PC-3 (cell line): Measurements from ENCODE around the gene SPSB3. TPM values are rescaled to one million over a fixed set of nuclear protein-coding genes. Genes with fewer than 3 reads are reported as not detected.

Experiments
- ATAC-seq: fragments of 200-7000 bp; cut with Tn5 transposase; 2 replicates; pipeline ENCODE4 v1.9.1; 2020; ENCODE audit warnings: mild to moderate bottlenecking, moderate library complexity
- Bru-seq: library from RNA; stranded (reverse); fragments of 400-500 nt; gene quantifications from one replicate; lab custom pipeline; 2021; lab: Mats Ljungman, UMichigan
- BruChase-seq, 2 experiments: library from RNA; stranded (reverse); fragments of 400-500 nt; gene quantifications; one replicate each; lab custom pipeline; 2021; lab: Mats Ljungman, UMichigan
- BruUV-seq: library from RNA; stranded (reverse); fragments of 400-500 nt; replicated peaks from 2 replicates; lab custom pipeline; 2021; lab: Mats Ljungman, UMichigan
- CTCF ChIA-PET: fragments of 300-600 bp; sonication (Branson Sonifier 250); formaldehyde crosslinking; loops from one replicate; lab custom pipeline; 2022; ENCODE audit warnings: antibody characterized with exemption; lab: Charles Lee
- POLR2A ChIA-PET: fragments of 300-600 bp; sonication (Branson Sonifier 250); formaldehyde crosslinking; loops from one replicate; lab custom pipeline; 2022; ENCODE audit warnings: antibody characterized with exemption; ENCODE audit not compliant: unreplicated experiment; lab: Charles Lee
- DNase-seq: peaks from one replicate; pipeline ENCODE4 v3.0.0-alpha.2; 2015
- H2AFZ ChIP-seq: fragments of 300-600 bp; sonication (generic); 2 replicates; pipeline ENCODE4 v1.6.0; 2016; ENCODE audit warnings: antibody characterized with exemption, low read length
- H3F3A ChIP-seq: fragments of 300-600 bp; sonication (generic); one replicate; pipeline ENCODE4 v1.6.0; 2017; ENCODE audit warnings: antibody characterized with exemption, low read length, control low read depth, mild to moderate bottlenecking; ENCODE audit not compliant: unreplicated experiment
- H3K27ac ChIP-seq: fragments of 300-600 bp; sonication (generic); 2 replicates; pipeline ENCODE4 v1.5.1; 2016; ENCODE audit warnings: mild to moderate bottlenecking, low read length
- H3K27me3 ChIP-seq: fragments of 300-600 bp; sonication (generic); 2 replicates; pipeline ENCODE4 v1.6.1; 2016; ENCODE audit warnings: low read length, mixed read lengths
- H3K36me3 ChIP-seq: fragments of 300-600 bp; sonication (generic); 2 replicates; pipeline ENCODE4 v1.6.1; 2016; ENCODE audit warnings: low read depth, mixed run types, low read length, mixed read lengths
- H3K4me1 ChIP-seq: fragments of 300-600 bp; sonication (generic); 2 replicates; pipeline ENCODE4 v1.5.1; 2016; ENCODE audit warnings: low read length; ENCODE audit not compliant: insufficient read depth
- H3K4me2 ChIP-seq: fragments of 300-600 bp; sonication (generic); 2 replicates; pipeline ENCODE4 v1.6.0; 2016; ENCODE audit warnings: low read length
- H3K4me3 ChIP-seq: fragments of 300-600 bp; sonication (generic); 2 replicates; pipeline ENCODE4 v1.5.1; 2016; ENCODE audit warnings: mild to moderate bottlenecking, low read length, mixed read lengths
- H3K79me2 ChIP-seq: fragments of 300-600 bp; sonication (generic); 2 replicates; pipeline ENCODE4 v1.6.1; 2017; ENCODE audit warnings: low read length, mixed read lengths
- H3K9ac ChIP-seq: fragments of 300-600 bp; sonication (generic); 2 replicates; pipeline ENCODE4 v1.6.0; 2016; ENCODE audit warnings: mild to moderate bottlenecking, low read length
- H3K9me2 ChIP-seq: fragments of 300-600 bp; sonication (generic); replicated peaks from 2 replicates; pipeline ENCODE4 v1.6.1; 2016; ENCODE audit warnings: mixed run types, low read length, mixed read lengths
- H3K9me3 ChIP-seq: fragments of 300-600 bp; sonication (generic); 2 replicates; pipeline ENCODE4 v1.6.1; 2016; ENCODE audit warnings: low read length, mixed read lengths
- H4K20me1 ChIP-seq: fragments of 300-600 bp; sonication (generic); 2 replicates; pipeline ENCODE4 v1.6.1; 2016; ENCODE audit warnings: low read length, mixed read lengths
- CTCF ChIP-seq: fragments of 300-600 bp; sonication (generic); conservative IDR thresholded peaks from 2 replicates; pipeline ENCODE4 v1.5.1; 2017; ENCODE audit warnings: antibody characterized with exemption, low read depth, mild to moderate bottlenecking, low read length
- EZH2 ChIP-seq: fragments of 300-600 bp; sonication (generic); IDR thresholded peaks from one replicate; pipeline ENCODE4 v1.6.1; 2017; ENCODE audit warnings: antibody characterized with exemption, mild to moderate bottlenecking, low read length; ENCODE audit not compliant: unreplicated experiment
- EZH2phosphoT487 ChIP-seq: fragments of 300-600 bp; sonication (generic); IDR thresholded peaks from 2 replicates; pipeline ENCODE4 v1.6.1; 2018; ENCODE audit warnings: mild to moderate bottlenecking, antibody characterized with exemption, low read length, borderline replicate concordance
- intact Hi-C: fragments of 100-400 bp; cut with micrococcal nuclease; formaldehyde crosslinking; loops from 2 replicates; pipeline ENCODE4 v1.9.0; 2023
- long read RNA-seq: library from polyadenylated mRNA; unstranded; transcript quantifications from one replicate; pipeline ENCODE4 v2.0.0, GENCODE V29; 2021; ENCODE audit not compliant: unreplicated experiment
- total RNA-seq: library from RNA; depleted of rRNA; stranded (reverse); fragments of >200 nt; gene quantifications from 2 replicates; pipeline ENCODE4 v1.2.3, GENCODE V29; 2014; rRNA removed

The SPSB3 gene
- total RNA-seq: 27.4 and 30.4 TPM in 2 replicates
- Bru-seq, nascent RNA: percentile 58 among the genes with signal in this experiment
- percentile 66 among the genes with signal in this experiment for BruChase-seq, experiment 1, labeled RNA remaining after a 6-hour chase
- percentile 59 among the genes with signal in this experiment for BruChase-seq, experiment 2, labeled RNA remaining after a 2-hour chase
- long read RNA-seq, transcript SPSB3-201 (6 exons, 1,449 nt): minor isoform, 23 of 185 reads
- long read RNA-seq, transcript SPSB3-209 (6 exons, 1,628 nt): minor isoform, 24 of 185 reads
- long read RNA-seq, transcript SPSB3-208 (7 exons, 1,784 nt): major isoform, 83 of 185 reads
- long read RNA-seq, transcript SPSB3-202 (5 exons, 1,509 nt): minor isoform, 6 of 185 reads
- long read RNA-seq, partial matches to known transcripts: 11 of 185 reads
- long read RNA-seq, other reads (novel, unspliced or antisense): 33 of 185 reads

DNA sequence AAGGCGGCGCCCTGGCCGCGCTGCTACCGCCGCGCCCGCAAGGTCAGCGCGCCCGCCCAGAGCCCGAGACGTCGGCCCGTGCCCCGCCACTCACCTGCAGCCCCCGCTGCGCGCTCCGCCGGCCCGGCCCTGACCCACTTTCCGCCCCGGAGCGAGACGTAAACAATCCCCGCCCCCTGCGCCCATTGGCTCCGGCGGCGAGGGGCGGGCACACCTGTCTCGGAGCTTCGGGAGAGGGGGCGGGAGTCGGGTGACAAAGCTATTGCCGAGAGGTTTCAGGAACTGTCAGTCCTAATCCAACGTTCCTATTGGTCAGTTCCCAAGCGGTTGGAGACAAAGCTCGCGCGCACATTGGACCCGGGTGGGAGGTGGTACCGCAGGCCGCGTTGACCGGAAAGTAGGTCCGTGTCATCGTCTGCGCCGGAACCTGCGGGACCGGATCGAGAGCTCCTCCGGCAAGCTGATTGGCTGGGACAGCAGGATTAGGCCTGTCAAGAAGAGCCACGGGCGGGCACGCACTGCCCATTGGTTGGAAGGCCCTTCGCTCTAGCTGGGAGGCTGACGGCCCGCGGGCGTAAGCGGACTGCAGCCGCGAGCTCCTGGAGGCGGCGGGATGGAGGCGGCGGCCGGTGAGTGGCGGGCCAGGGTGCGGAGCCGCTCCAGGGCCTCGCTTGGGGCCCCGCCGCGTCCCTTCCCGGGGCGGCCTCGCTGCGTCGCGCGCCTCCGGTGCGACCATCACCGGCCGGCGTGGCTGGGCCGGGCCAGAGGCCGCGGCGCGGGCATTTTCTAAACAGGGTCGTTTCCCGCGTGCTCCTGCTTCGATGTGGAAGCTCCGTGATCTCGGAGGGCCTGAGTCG lies at the start of gene SPSB3, which contains the start of gene NUBP2:
TSS of gene SPSB3 (minus strand) at position 164 of the 857 bp plus-strand sequence. CDS start 1,088 bp downstream, outside the sequence.
TSS of gene NUBP2 (plus strand) at position 553 of the 857 bp plus-strand sequence. CDS start at position 614, 61 bp downstream.
- no peaks in the 10 kb centered on the region for H4K20me1 ChIP-seq
- peak within 1 kb of the TSS; percentile 93 for H3K4me2 ChIP-seq
- no peak within 1 kb of the TSS for H3K27ac ChIP-seq
- H2AFZ ChIP-seq: peak within 1 kb of the TSS; percentile 42; the same call in 1 of the 2 replicates
- H3K4me3 ChIP-seq: peak within 1 kb of the TSS; percentile 89
- ChIA-PET POLR2A (interaction anchor here (0.6 to 1.1 kb wide), 7 partner anchors 8 to 1237 kb away, joined by 3 to 26 read pairs (median 7); partner anchors contain the start of genes EME2, JPT2, MRPS34 and RPS2), CTCF (interaction anchor here (0.7 kb wide), 1 partner anchor 77 kb away, joined by 3 read pairs; the partner anchor contains the start of gene MAPK8IP3)
- intact Hi-C loops: no loop called here
- no TSS peak for BruUV-seq
- peak within 1 kb of the TSS; percentile 86 for H3K9ac ChIP-seq
- peaks cover 11% of the 10 kb centered on the region; the same call in 1 of the 2 replicates for H3K4me1 ChIP-seq
- DNase-seq (peak; percentile 98), ATAC-seq (peak; percentile 85)
- H3K27me3 ChIP-seq: no peaks in the 10 kb centered on the region
- H3K9me2 ChIP-seq: no peaks in the 10 kb centered on the region
- H3K79me2 ChIP-seq: peaks cover 49% of the 10 kb centered on the region
- TF ChIP-seq EZH2phosphoT487: no peak
- no peak for TF ChIP-seq EZH2
- no peak for TF ChIP-seq CTCF
- H3K9me3 ChIP-seq: no peaks in the 10 kb centered on the region
- no peaks in the 10 kb centered on the region for H3K36me3 ChIP-seq
- no peaks in the 10 kb centered on the region for H3F3A ChIP-seq

DNA sequence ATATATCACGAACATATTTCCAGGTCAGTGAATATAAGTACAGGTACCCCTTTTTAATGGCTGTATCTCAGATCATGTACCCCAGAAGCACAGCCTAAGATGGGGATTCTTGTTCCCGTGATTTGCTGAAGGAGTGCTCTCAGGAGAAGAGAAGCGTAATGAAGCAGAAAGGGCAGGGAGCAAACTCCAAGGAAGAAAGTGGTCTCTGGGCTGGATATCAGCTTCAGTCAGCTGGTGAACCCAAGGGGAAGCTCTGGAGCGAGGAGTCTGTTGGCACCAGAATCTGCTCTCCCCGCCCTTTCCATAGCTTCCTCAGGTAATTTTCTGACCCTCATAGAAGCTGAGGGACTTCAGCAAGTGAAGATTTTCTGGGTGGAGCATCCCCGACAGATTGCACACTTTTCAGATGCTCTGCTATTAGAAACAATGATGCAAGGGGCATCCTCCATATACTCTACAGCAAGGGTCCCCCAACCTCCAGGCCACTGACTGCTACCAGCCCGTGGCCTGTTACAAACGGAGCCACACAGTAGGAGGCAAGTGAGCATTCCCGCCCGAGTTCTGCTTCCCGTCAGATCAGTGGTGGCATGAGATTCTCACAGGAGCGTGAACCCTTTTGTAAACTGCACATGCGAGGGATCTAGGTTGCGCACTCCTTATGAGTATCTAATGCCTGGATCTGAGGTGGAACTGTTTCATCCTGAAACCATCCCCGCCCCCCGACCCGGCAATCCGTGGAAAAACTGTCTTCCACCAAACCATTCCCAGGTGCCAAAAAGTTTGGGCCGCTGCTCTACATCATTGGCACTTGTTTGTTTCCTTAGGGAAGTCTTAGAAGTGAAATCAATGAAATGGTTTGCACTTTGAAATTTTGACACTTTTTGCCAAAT lies 49.1 kb upstream of the SPSB3 start:
- TF ChIP-seq EZH2phosphoT487 (no peak), EZH2 (no peak), CTCF (no peak)
- Histone ChIP-seq H3K9me2 (no peaks in the 10 kb centered on the region), H3K9ac (no peak overlapping the region), H3K4me3 (no peak overlapping the region), H3F3A (no peaks in the 10 kb centered on the region), H3K9me3 (no peaks in the 10 kb centered on the region), H3K36me3 (no peaks in the 10 kb centered on the region), H2AFZ (no peak overlapping the region), H3K79me2 (peaks cover 40% of the 10 kb centered on the region), H3K4me1 (peaks cover 9% of the 10 kb centered on the region), H3K27me3 (no peaks in the 10 kb centered on the region), H3K27ac (no peak overlapping the region), H3K4me2 (no peak overlapping the region), H4K20me1 (peaks cover 15% of the 10 kb centered on the region; the same call in 1 of the 2 replicates)
- no peak for DNase-seq
- POLR2A ChIA-PET: no interaction called here
- BruUV-seq: no TSS peak
- ATAC-seq: no peak
- CTCF ChIA-PET: interaction anchor here (0.7 kb wide), 1 partner anchor 140 kb away, joined by 3 read pairs; the partner anchor contains the start of gene TBL3
- intact Hi-C loops: no loop called here
